HUDEP-2 (cell line): ENCODE results near the gene TSFM.
"Not testable (repeated sequence)": the region's sequence is repeated elsewhere in the genome, so short reads cannot be mapped to it uniquely, and the experiment has no call there.

Source experiments
- DNase-seq, 76 experiments: peaks; one replicate each; lab custom pipeline; 2025; ENCODE audit not compliant: unreplicated experiment in 76 of 76; lab: John Stamatoyannopoulos, UW

The TSFM gene

DNA sequence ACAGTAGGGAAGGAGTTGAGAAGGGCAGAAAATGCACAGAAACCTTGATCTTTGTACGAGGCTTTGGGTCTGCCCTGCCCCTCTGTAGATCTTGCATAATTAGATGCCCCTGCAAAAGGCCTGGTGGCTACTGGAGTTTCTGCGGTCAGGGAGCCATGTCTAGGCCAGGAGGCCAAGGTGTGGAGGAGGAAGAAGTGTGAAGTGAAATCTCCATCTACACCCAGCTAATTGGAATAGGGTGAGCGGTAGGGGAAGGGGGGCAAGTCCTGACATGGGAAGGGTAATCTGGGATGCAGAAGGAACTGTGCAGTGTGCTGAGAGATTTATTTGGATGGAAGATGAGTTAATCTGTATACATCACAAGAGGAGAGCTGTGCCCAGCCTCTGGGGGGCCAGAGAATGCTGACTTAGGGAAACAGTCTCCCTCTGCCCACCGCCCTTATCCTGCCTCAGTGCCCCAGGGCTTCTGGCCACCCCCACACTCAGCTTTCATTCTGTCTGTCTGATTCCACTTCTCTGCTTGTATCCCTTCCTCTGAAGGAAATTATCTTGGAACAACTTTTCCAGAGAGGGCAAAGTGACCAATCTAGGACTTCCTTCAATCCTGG is 21.1 kb upstream of the TSFM start:
- DNase-seq: no peak

DNA sequence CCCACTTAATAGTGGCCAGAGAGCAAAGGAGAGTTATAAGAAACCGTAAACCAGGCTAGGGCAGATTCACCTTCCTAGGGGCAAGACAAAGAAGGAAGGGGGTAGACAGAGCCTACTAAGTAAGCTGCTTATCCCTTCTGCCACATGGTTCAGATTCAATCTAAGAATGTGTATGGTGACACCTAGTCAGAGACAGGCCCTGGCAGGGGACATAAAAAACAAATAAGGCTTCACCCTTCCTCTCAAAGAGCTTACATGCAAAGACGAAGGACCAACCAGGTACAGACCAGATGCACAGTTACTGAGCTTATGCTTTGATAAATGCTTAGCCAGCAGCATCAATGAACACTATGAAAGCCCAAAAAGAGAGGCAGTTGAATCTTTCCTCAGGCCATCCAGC is 20.1 kb upstream of the TSFM start:
- no peak for DNase-seq

DNA sequence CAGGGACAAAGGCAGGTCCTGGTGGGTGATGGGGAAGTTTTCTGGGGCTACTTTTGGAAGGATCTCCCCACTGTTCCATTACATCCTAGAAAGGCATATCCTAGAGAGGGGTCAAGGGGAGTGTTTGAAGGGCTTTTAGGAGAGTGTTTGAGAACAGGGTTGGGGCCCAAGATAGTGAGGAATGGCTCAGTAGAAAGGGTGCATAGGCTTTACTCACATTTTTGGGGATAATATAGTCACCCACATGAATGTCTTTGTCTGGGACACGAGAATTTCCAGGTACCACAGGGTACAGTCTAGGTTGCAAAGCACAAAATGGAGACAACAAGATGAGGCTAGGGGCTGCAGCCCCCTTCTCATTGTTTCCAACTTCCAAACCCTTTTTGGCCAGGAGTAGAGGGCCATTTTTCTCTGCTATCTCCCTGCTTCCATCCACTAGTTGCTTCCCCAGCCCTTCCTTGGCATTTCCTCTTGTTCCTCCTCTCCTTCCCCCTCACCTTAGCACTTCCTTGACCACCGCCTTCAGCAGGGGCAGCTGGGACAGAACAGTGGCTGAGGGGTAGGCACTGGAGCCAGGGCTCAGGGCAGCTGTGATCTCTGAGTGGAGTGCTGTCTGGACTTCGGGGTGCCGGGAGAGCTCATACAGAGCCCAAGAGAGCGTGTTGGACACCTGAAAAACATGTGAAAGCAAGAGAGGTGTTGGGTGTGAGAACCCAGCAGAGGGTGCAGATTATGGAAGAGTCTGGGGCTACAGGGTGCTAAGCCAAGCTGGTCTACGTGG is 18.5 kb upstream of the TSFM start:
- DNase-seq: no peak

DNA sequence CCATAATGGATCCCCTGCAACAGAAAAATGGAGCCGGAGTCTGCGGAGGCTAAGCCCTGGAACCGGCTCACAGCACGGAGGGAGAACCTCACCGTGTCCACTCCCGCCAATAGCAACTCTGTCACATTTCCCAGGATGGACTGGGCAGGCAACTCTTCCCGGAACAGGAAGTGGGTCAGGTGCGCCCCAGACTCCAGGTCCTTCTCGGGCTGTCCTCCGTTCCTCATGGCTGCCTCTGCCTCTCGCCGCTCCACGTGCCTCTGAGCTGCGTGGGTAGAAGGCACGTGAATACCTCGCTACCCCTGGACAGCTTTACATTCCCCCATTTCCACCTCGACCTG is 18.0 kb upstream of the TSFM start:
- peak in 2 of 76 experiments; percentile 43 to 49 for DNase-seq

DNA sequence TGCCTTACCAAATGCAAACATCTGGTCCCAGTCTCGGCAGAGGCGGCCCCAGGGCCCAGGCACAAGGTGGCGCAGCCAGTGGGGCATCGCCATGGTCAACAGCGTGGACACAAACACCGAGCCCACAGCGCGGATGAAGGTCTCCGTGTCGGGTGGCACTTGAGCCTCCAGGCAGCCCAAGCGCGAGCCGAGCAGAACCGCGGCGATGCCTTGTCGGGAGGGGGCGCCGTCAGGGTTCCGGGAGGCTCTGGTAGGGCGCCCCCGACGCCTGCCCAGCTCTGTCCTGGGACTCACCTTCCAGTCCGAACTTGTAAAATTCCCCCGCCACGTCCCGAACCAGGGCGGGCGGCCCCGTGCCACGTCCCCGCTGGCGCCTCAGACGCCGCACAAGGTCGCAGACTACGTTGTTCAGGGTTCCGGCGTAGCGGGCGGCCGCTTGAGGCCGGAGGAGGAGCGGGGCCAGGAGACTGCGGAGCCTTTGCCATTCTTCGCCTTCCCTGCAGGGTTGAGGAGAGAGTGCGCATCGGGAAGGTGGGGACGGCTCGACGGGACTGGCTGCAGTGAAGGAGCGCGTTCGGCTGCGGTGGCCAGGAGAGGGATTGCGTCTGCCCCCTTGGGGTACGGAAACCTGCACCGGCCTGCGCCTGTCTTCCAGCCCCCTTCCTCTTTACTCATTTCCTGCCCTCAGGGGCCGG is 17.4 kb upstream of the TSFM start:
- peak in 45 of 76 experiments; percentile 7 to 61 (median 32) for DNase-seq

DNA sequence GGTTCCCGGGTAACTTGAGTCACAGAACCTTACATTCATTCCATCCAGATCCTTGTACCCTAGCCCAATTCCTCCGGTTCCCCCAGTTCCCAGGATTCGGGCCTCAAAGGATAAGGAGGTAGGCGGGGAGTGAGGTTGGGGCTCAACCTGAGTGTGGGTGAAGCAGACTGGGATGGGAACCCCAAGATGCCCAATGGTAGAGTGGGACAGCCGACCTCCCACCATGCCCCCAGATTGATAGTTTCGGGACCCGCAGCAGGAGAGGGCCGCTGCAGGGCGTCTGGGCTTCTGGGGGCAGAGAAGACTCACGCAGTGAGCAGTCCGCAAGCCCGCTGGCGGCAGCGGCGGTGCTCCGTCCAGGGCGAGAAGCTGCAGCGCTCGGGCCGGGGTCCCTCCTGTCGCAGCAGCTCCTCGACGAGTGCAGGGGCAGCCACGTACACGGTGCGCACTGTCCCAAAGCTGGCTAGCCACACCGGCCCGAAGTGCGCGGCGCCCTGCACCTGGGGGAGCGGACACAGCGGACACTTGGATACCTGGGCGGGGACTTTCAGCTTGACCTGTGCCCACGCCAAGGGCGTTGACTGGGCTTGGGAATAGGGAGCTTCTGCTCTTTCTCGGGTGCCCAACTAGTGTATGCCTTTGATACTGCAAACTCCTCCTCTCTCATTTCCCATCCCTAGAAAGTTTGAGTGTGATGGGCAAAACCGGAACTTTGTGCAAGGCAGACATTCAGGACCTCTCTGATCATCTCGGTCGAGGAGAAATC is 16.7 kb upstream of the TSFM start:
- peak in 1 of 76 experiments; percentile 34 for DNase-seq

DNA sequence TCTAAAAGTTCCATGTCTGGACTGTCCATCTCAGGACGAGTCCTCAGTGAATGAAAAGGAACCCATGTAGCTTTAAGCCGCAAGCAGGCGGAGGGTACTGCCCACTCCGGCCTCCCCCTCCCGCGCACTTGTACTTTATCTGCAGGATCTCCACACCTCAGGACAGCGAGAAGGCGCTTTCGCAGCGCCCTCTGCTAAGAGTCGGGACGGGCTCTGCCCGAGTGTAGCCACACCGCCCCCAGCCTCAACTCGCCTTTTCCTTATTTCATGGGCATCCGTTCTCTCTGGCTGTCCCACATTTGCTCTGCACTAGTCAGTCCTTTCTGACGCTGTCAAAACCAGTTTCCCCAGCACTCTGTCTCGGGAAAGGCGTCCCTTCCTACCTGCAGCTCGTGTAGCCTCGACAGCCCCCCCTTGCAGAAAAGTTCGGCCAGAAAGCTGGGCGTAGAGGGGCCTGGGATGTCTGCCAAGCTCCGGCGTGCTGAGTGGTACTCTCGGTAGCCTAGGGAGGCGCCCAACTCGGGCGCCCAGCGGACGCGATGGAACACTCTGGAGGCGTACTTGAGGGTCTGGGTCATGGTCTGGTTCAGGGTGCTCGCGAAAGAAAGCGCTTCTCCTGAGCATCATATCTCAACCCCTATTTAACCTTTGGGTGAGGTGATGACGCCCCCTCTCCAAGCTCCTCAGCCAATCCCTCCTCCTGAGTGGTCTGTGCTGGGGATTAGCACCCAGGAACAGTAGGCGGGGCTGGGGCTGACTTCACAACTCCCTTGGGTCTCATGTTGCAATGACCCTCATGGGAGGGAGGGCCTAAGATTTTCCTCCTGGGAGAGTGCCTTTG is 15.9 kb upstream of the TSFM start, which contains the start of gene CYP27B1:
CYP27B1 (minus strand) TSS at position 615 of the 841 bp plus-strand sequence; CDS start at position 578, 37 bp downstream.
- peak in 25 of 76 experiments; percentile 10 to 43 (median 29) for DNase-seq

DNA sequence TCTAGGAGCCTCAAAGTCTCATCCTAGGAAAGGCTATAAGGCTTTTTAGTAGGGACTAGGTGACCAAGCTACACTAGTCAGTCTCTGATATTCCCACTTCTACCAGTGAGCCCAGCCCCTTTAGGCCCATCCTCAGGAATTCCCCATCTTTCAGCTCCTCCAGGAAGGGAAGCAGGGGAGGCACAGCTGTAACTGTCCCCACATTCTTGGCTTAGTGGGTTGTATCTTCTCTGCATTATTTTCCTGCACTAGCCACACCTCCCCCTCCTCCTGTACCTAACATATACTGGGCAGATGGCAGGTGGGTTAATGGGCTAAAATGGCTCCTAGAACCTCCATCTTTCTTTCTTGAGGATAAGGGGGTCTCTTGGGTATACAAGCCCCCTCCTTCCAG is 15.3 kb upstream of the TSFM start:
- no peak for DNase-seq

DNA sequence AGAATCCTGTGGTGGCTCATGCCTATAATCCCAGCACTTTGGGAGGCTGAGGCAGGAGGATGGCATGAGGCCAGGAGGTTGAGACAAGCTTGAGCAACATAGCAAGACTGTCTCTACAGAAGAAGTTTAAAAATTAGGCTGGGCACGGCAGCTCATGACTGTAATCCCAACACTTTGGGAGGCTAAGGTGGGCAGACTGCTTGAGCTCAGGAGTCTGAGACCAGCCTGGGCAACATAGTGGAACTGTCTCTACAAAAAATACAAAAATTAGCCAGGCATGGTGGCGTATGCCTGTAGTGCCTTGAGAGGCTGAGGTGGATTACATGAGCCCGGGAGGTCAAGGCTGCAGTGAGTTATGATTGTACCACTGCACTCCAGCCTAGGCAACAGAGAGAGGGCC is 14.7 kb upstream of the TSFM start:
- no peak for DNase-seq

DNA sequence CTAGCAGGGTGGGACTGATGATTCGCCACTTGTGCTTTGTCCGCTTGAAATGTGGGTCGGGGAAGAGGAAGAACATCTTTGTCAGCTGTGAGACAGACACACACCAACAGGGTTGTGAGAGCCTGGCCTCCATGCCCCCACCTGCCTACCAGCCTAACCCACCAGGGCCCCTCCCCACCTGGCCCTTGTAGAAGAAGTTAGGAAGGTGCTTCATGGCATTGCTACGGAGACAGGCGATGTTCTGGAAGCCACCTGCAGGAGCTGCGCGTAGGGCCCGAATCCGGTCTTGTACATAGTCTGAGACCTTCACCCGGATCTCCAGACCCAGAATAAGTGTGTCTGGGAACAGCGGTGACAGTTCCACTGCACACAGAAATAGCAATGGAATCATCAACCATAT is 13.0 kb upstream of the TSFM start:
- DNase-seq: no peak

DNA sequence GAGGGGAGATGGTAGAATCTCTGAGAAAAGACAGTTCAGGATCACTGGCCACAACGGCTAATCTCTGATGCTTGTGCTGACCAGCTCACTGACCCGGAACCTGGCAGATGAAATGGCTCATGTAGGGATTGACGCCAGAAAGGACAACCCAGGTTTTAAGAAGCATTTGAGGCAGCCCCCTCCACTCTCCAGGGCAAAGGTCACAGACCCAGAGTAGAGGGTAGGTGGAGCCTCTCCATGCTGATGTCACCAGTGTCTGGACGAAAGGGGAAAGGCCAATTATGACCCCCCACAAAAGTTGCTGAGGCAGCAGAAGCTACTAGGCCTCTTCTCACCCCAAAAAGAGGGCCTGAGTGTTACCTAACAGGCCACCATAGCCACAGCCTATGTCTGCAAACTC is 11.9 kb upstream of the TSFM start:
- no peak for DNase-seq

DNA sequence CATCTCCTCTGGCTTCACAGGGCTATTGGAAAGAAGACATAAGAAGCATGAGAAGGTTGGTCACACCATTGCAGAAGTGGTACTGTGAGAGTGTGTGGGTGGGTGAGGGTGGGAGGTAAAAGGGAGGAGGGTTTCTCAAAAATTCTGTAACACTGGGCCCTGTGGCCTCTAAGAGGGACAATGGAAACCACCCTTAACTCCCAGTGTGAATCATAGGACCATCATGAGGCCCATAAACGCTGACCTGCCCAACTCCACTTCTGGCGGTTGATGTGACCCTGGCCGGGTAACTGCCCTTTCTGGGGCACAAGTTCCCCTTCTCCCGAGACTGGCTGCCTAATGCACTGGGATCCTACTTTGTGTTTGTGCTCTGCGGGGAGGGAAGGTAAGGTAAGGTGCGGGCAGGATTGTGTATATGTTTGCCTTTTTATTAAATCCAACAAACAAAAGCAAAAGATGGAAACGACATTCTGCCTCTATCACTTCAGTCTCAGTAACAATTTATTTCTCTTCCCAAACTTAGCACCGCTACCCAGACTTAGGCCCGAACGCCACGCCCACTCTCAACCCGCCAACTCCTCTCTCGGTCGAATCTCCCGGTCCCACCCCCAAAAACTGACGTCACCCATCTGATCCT is 11.2 kb upstream of the TSFM start:
- peak in 64 of 76 experiments; percentile 44 to 93 (median 86) for DNase-seq

DNA sequence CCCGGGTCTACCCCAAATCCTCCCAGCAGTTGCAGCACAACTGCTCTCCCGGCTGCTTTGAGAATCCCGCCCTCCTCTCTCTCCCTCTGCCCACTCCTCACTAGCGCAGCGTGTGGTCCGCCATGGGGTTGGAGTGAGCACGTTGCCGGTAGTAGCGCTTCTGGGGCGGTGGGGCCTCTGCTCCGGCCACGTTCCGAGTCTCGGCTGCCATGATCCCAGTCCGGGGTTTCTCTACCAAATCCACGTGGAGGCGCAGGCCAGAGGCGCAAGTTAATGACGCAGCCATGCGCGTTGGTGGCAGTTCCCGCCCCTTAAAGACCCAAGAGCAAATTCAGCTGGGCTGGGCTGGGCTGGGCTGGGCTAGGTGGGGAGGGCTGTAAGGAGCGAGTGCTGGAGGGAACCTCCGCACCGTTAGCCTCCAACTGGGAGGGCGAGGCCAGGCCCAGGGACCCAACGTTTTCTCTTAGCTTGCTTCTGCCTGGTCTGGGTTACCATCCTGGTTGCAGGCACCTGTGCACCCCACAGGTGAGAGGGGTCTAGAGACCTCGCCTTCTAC is 10.6 kb upstream of the TSFM start, which contains the start of gene METTL1:
METTL1 (minus strand) TSS at position 233 of the 556 bp plus-strand sequence; CDS start at position 211, 22 bp downstream.
- peak; percentile 54 to 98 (median 92) for DNase-seq

DNA sequence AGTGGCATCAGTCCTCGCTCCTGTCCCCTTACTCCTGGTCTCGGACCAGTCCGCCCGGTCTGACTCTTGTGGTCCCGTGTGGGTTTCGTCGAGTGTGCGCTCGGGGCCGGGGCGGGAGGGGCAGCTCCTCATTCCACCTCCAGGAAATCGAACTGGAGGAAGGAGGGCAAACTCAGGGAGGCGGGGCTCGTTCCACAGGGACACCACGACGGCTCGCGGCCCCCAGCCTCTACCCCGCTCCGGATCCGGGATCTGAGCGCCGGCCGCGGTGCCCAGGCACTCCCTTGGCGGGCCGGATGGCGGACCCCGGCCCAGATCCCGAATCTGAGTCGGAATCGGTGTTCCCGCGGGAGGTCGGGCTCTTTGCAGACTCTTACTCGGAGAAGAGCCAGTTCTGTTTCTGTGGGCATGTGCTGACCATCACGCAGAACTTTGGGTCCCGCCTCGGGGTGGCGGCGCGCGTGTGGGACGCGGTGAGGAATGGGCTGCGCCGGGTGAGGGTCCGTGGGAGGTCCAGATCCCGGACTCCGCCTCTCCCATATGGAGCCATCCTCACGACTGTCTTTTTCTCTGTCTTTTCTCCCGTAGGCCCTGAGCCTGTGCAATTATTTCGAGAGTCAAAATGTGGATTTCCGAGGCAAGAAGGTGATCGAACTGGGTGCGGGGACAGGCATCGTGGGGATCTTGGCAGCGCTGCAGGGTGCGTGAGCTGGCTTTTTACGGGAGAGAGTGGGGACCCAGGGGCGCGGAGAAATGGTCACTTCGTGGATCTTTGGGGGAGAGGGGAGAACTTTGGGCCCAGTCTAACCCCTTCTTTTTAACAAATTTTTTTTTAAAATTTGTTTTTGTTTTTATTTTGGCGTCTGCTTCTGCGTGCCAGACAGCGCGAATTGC is 9.9 kb upstream of the TSFM start, which contains the start of gene EEF1AKMT3:
EEF1AKMT3 (plus strand) TSS at position 186 of the 894 bp plus-strand sequence; CDS start at position 297, 111 bp downstream.
- peak in 41 of 76 experiments; percentile 29 to 79 (median 52) for DNase-seq

DNA sequence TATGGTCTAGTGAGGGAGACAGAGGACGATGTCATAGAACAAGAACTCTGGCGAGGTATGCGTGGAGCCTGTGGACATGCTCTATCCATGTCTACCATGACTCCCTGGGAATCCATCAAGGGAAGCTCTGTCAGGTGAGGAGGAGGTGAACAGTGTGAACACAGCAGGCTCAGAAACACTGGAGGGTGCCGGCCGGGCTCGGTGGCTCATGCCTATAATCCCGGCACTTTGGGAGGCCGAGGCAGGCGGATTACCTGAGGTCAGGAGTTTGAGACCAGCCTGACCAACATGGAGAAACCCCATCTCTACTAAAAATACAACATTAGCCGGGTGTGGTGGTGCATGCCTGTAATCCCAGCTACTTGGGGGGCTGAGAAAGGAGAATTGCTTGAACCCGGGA is 8.0 kb upstream of the TSFM start:
- not testable (repeated sequence) for DNase-seq

DNA sequence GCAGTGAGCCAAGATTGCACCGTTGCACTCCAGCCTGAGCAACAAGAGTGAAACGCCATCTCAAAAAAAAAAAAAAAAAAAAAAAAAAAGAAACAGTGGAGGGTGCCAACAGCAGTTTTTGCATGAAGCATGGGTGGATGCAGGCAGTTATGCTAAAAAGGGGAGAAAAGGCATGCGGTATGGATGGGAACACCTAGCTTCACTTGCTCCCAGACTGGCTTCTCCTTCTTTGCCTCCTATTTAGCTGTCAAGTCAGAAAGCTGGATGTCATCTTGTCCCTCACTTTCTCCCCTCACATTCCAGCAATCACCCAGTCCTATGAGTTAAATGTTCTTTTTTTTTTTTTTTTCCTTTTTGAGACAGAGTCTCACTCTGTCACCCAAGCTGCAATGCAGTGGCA is 7.5 kb upstream of the TSFM start:
- no peak for DNase-seq

DNA sequence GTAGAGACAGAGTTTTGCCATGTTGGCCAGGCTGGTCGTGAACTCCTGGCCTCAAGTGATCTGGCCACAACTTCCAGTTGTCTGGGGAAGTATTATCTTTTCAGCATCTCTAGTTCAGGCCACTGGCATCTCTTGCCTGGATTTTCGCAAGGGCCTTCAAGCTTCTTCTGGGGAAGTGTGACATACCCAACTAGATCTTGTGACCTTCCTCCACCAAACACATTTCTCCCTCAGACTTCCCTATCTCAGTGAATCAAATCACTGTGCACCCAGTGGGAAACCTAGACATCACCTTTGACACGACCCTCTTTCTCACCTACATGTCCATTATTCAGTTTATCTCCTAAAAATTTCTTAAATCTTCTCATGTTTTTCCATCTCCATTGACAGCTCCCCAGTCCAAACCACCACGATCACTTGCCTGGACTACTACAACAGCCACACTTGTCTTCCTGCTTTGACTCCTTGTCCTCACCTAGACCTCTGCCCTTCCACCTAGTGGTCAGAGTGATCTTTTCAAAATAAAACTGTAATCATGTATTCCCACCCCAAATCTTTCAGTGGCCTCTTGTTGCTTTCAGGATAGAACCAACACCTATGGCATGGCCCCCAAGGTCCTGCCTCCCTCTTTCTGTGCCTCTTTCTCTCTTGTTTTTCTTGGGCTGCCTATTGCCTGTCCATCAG is 6.9 kb upstream of the TSFM start:
- peak in 5 of 76 experiments; percentile 12 to 27 (median 15) for DNase-seq
